SK-N-SH (cell line): Measurements from ENCODE around the gene IFIT1. TPM values are rescaled to one million over a fixed set of nuclear protein-coding genes. Genes with fewer than 3 reads are reported as not detected.
A peak's percentile ranks its signal among the peaks of the same experiment; 100 is the strongest.

Experiments used
- CTCF ChIA-PET: fragments of 300-600, 350-600 bp; formaldehyde crosslinking; extraction: SDS; loops from one replicate; lab custom pipeline; 2021; lab: Yijun Ruan, JAX
- POLR2A ChIA-PET: fragments of 350-600 bp; sonication (Branson Sonifier 250); formaldehyde crosslinking; extraction: SDS; loops from one replicate; lab custom pipeline; 2020; ENCODE audit warnings: antibody characterized with exemption, inconsistent platforms; lab: Yijun Ruan, JAX
- DNase-seq: peaks from one replicate; pipeline ENCODE4 v3.0.0; 2012
- H2AFZ ChIP-seq: fragments of 200-600 bp; sonication (generic); 2 replicates; pipeline ENCODE4 v1.8.1; 2016; ENCODE audit warnings: antibody characterized with exemption, mild to moderate bottlenecking, low read depth
- H3F3A ChIP-seq: fragments of 200-600 bp; sonication (generic); replicated peaks from 2 replicates; pipeline ENCODE3; 2016; ENCODE audit warnings: antibody characterized with exemption, mild to moderate bottlenecking; ENCODE audit not compliant: insufficient read depth
- H3K27ac ChIP-seq, 2 experiments: fragments of 200-500 bp in 1 of 2; fragments of 200-600 bp in 1 of 2; sonication (Bioruptor generic) in 1 of 2; sonication (generic), shearing (Covaris generic) in 1 of 2; 2 replicates each; pipeline versions ENCODE4 v1.5.1 to v1.6.1; 2014 to 2016; ENCODE audit warnings: low read depth in 2 of 2, inconsistent platforms in 1 of 2, low read length in 1 of 2, mild to moderate bottlenecking in 1 of 2, mixed read lengths in 1 of 2
- H3K27me3 ChIP-seq: fragments of 200-600 bp; sonication (generic), shearing (Covaris generic); 2 replicates; pipeline ENCODE4 v1.6.1; 2016; ENCODE audit warnings: mixed run types; ENCODE audit not compliant: insufficient read depth
- H3K36me3 ChIP-seq, 2 experiments: fragments of 200-500 bp in 1 of 2; fragments of 200-600 bp in 1 of 2; sonication (Bioruptor generic) in 1 of 2; sonication (generic) in 1 of 2; replicated peaks in 1 of 2; 2 replicates each; pipeline versions ENCODE3 to v1.5.1; 2014 to 2016; ENCODE audit warnings: low read length in 1 of 2, mild to moderate bottlenecking in 1 of 2; ENCODE audit not compliant: insufficient read depth in 2 of 2, control insufficient read depth in 1 of 2
- H3K4me1 ChIP-seq, 2 experiments: fragments of 200-500 bp in 1 of 2; fragments of 200-600 bp in 1 of 2; sonication (Bioruptor generic) in 1 of 2; sonication (generic), shearing (Covaris generic) in 1 of 2; 2 replicates each; pipeline versions ENCODE4 v1.5.1 to v1.6.1; 2014 to 2016; ENCODE audit warnings: low read depth in 1 of 2, low read length in 1 of 2, mixed run types in 1 of 2; ENCODE audit not compliant: insufficient read depth in 2 of 2, control insufficient read depth in 1 of 2
- H3K4me2 ChIP-seq: fragments of 200-600 bp; sonication (generic), shearing (Covaris generic); 2 replicates; pipeline ENCODE4 v1.6.1; 2017; ENCODE audit warnings: mixed run types
- H3K4me3 ChIP-seq, 2 experiments: fragments of 200-500 bp in 1 of 2; fragments of 200-600 bp in 1 of 2; sonication (Bioruptor generic) in 1 of 2; sonication (generic), shearing (Covaris generic) in 1 of 2; 2 replicates each; pipeline versions ENCODE4 v1.5.1 to v1.8.1; 2014 to 2016; ENCODE audit warnings: low read depth in 2 of 2, inconsistent platforms in 1 of 2, low read length in 1 of 2, mild to moderate bottlenecking in 1 of 2, mixed read lengths in 1 of 2, moderate library complexity in 1 of 2
- H3K79me2 ChIP-seq: fragments of 200-600 bp; sonication (generic); 2 replicates; pipeline ENCODE4 v1.8.1; 2017; ENCODE audit warnings: mild to moderate bottlenecking; ENCODE audit not compliant: insufficient read depth
- H3K9ac ChIP-seq: fragments of 200-600 bp; sonication (generic); 2 replicates; pipeline ENCODE4 v1.6.1; 2017; ENCODE audit warnings: mixed run types
- H3K9me2 ChIP-seq: fragments of 200-600 bp; sonication (generic); 2 replicates; pipeline ENCODE4 v1.6.1; 2017; ENCODE audit warnings: mixed run types
- H3K9me3 ChIP-seq: fragments of 200-600 bp; sonication (generic); 2 replicates; pipeline ENCODE4 v1.6.1; 2017; ENCODE audit warnings: mixed run types, mild to moderate bottlenecking, moderate library complexity
- H4K20me1 ChIP-seq: fragments of 200-600 bp; sonication (generic); 2 replicates; pipeline ENCODE4 v1.6.1; 2017; ENCODE audit warnings: mild to moderate bottlenecking, mixed run types; ENCODE audit not compliant: insufficient read depth
- CHD2 ChIP-seq: fragments of 150-350 bp; IDR thresholded peaks from 2 replicates; pipeline ENCODE4 v1.6.1; 2018; ENCODE audit warnings: low read length; ENCODE audit not compliant: partially characterized antibody
- EP300 ChIP-seq, 2 experiments: IDR thresholded peaks; 2 replicates each; pipeline versions ENCODE4 v1.4.0 to v1.6.1; 2012; ENCODE audit warnings: borderline replicate concordance in 1 of 2, low read depth in 1 of 2, low read length in 1 of 2
- EZH2phosphoT487 ChIP-seq: fragments of 200-600 bp; sonication (generic); IDR thresholded peaks from 2 replicates; pipeline ENCODE4 v1.6.1; 2017; ENCODE audit warnings: low read depth, mixed run types, mild to moderate bottlenecking, antibody characterized with exemption, moderate library complexity, borderline replicate concordance
- FOXJ3 ChIP-seq: sonication (generic); formaldehyde crosslinking; IDR thresholded peaks from 2 replicates; pipeline ENCODE4 v1.5.1; 2020; ENCODE audit warnings: mild to moderate bottlenecking, missing genetic modification reagents
- FOXM1 ChIP-seq: IDR thresholded peaks from 2 replicates; pipeline ENCODE4 v1.4.0; 2012; ENCODE audit warnings: low read depth, mild to moderate bottlenecking
- GABPA ChIP-seq: IDR thresholded peaks from 2 replicates; pipeline ENCODE4 v1.4.0; 2012; ENCODE audit warnings: low read depth, mild to moderate bottlenecking
- GATA2 ChIP-seq: sonication (generic); formaldehyde crosslinking; IDR thresholded peaks from 2 replicates; pipeline ENCODE4 v1.5.0; 2020; ENCODE audit warnings: mild to moderate bottlenecking, missing genetic modification reagents
- JUND ChIP-seq: IDR thresholded peaks from 2 replicates; pipeline ENCODE4 v1.4.0; 2012
- MEF2A ChIP-seq: IDR thresholded peaks from 2 replicates; pipeline ENCODE4 v1.4.0; 2012; ENCODE audit warnings: low read depth, borderline replicate concordance
- MXI1 ChIP-seq: IDR thresholded peaks from 2 replicates; pipeline ENCODE4 v1.6.1; 2012; ENCODE audit warnings: mild to moderate bottlenecking, low read depth, low read length, improper control_type of control experiment
- NFIC ChIP-seq: IDR thresholded peaks from 2 replicates; pipeline ENCODE4 v1.4.0; 2012; ENCODE audit warnings: borderline replicate concordance
- POLR2AphosphoS5 ChIP-seq: IDR thresholded peaks from 2 replicates; pipeline ENCODE4 v1.6.1; 2012; ENCODE audit warnings: low read depth, low read length
- RCOR1 ChIP-seq: fragments of 150-350 bp; IDR thresholded peaks from 2 replicates; pipeline ENCODE4 v1.6.1; 2017; ENCODE audit warnings: antibody characterized with exemption, low read length
- RFX5 ChIP-seq: IDR thresholded peaks from 2 replicates; pipeline ENCODE4 v1.6.1; 2012; ENCODE audit warnings: mild to moderate bottlenecking, improper control_type of control experiment, low read length
- RXRA ChIP-seq: IDR thresholded peaks from 2 replicates; pipeline ENCODE4 v1.4.0; 2012; ENCODE audit warnings: low read depth, mild to moderate bottlenecking, borderline replicate concordance
- SIN3A ChIP-seq: IDR thresholded peaks from 2 replicates; pipeline ENCODE4 v1.6.1; 2012; ENCODE audit warnings: low read depth, mild to moderate bottlenecking, low read length, moderate library complexity, borderline replicate concordance
- SMC3 ChIP-seq: IDR thresholded peaks from 2 replicates; pipeline ENCODE4 v1.6.1; 2012; ENCODE audit warnings: low read depth, low read length, improper control_type of control experiment
- TAF1 ChIP-seq: IDR thresholded peaks from 2 replicates; pipeline ENCODE4 v1.6.1; 2012; ENCODE audit warnings: low read depth, mild to moderate bottlenecking, low read length, moderate library complexity, borderline replicate concordance
- TCF12 ChIP-seq: IDR thresholded peaks from 2 replicates; pipeline ENCODE4 v1.4.0; 2012
- TEAD4 ChIP-seq: IDR thresholded peaks from 2 replicates; pipeline ENCODE4 v1.4.0; 2012; ENCODE audit warnings: mild to moderate bottlenecking, borderline replicate concordance; ENCODE audit not compliant: insufficient read depth
- YY1 ChIP-seq: IDR thresholded peaks from 2 replicates; pipeline ENCODE4 v1.4.0; 2012; ENCODE audit warnings: low read depth, mild to moderate bottlenecking
- WGBS: methylation state at CpG from one replicate; pipeline ENCODE4 v1.1.6; 2017; ENCODE audit warnings: low lambda C conversion rate; 5-methylcytosine and 5-hydroxymethylcytosine counted together
- polyA plus RNA-seq, 3 experiments: library from polyadenylated mRNA; depleted of rRNA; stranded (reverse); fragments of >200 nt; gene quantifications; 2 replicates each; pipeline ENCODE4 v1.2.3, GENCODE V29; 2012
- TF ChIP-seq, protein P1 (sequence below): IDR thresholded peaks from 2 replicates; pipeline ENCODE4 v1.4.0; 2012; ENCODE audit warnings: low read depth, borderline replicate concordance
- TF ChIP-seq, protein P2 (sequence below): IDR thresholded peaks from 2 replicates; pipeline ENCODE4; 2012
- TF ChIP-seq, protein P3 (sequence below): fragments of 200-600 bp; sonication (generic); IDR thresholded peaks from 2 replicates; pipeline ENCODE4 v1.6.1; 2017; ENCODE audit warnings: antibody characterized with exemption, mild to moderate bottlenecking, moderate library complexity
- TF ChIP-seq, protein P4 (sequence below): fragments of 150-350 bp; IDR thresholded peaks from 2 replicates; pipeline ENCODE4 v1.6.1; 2017; ENCODE audit warnings: antibody characterized with exemption, low read length, low read depth, borderline replicate concordance
- TF ChIP-seq, protein P5 (sequence below): IDR thresholded peaks from 2 replicates; pipeline ENCODE4 v1.6.1; 2012; ENCODE audit warnings: mild to moderate bottlenecking, low read depth, low read length, moderate library complexity

Gene IFIT1
- polyA plus RNA-seq, 1 of the 3 experiments (the other 2 are of a cell fraction) = 4.4 TPM

DNA sequence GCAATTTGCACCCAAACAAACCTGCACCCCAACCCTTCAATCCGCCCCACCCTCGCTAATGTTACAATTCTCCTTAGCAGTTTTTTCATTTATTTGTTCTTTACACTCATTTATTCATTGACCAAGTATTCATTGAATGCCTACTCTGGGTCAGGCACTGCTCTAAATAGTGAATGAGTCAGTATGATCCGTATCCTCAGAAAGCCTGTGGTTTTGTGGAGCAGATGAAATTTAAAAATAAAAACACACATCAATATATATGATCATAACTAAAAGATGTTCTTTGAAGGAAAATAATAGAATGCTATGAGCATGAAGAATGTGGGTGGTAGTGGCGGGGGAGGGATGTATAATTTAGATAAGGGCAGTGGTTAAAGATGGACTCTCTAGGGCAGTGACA, 35.2 kb downstream of the IFIT1 start:
- Histone ChIP-seq H3F3A (no peaks in the 10 kb centered on the region), H3K36me3 (no peaks in the 10 kb centered on the region), H3K4me3 (no peak overlapping the region), H3K9ac (peak overlapping the region; percentile 9; the same call in 1 of the 2 replicates), H3K9me2 (no peaks in the 10 kb centered on the region), H2AFZ (no peak overlapping the region), H3K4me1 (peaks cover 0 to 25% of the 10 kb centered on the region in 2 experiments; a peak in 3 of 4 replicates), H3K27me3 (no peaks in the 10 kb centered on the region), H3K9me3 (no peaks in the 10 kb centered on the region), H3K4me2 (peak overlapping the region; percentile 49), H3K27ac (peak overlapping the region in 1 of 2 experiments; percentile 57; a peak in 2 of 4 replicates), H3K79me2 (no peaks in the 10 kb centered on the region), H4K20me1 (no peaks in the 10 kb centered on the region)
- WGBS = 39% methylated on average over 4 of the region's 4 CpGs
- CTCF ChIA-PET = interaction anchor here (1.2 to 1.9 kb wide), 5 partner anchors 19 to 137 kb away, joined by 3 to 9 read pairs (median 5); no protein-coding TSS in a partner anchor
- POLR2A ChIA-PET = no interaction called here
- DNase-seq = no peak
- no peak for TF ChIP-seq GABPA
- TF ChIP-seq GATA2 = no peak
- TF ChIP-seq, protein P1, sequence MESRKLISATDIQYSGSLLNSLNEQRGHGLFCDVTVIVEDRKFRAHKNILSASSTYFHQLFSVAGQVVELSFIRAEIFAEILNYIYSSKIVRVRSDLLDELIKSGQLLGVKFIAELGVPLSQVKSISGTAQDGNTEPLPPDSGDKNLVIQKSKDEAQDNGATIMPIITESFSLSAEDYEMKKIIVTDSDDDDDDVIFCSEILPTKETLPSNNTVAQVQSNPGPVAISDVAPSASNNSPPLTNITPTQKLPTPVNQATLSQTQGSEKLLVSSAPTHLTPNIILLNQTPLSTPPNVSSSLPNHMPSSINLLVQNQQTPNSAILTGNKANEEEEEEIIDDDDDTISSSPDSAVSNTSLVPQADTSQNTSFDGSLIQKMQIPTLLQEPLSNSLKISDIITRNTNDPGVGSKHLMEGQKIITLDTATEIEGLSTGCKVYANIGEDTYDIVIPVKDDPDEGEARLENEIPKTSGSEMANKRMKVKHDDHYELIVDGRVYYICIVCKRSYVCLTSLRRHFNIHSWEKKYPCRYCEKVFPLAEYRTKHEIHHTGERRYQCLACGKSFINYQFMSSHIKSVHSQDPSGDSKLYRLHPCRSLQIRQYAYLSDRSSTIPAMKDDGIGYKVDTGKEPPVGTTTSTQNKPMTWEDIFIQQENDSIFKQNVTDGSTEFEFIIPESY = no peak
- TF ChIP-seq NFIC = peak; percentile 65
- TF ChIP-seq EZH2phosphoT487 = no peak
- TF ChIP-seq RXRA = peak; percentile 86
- no peak for TF ChIP-seq FOXJ3 (CRISPR knock-in tag)
- TF ChIP-seq, protein P2, sequence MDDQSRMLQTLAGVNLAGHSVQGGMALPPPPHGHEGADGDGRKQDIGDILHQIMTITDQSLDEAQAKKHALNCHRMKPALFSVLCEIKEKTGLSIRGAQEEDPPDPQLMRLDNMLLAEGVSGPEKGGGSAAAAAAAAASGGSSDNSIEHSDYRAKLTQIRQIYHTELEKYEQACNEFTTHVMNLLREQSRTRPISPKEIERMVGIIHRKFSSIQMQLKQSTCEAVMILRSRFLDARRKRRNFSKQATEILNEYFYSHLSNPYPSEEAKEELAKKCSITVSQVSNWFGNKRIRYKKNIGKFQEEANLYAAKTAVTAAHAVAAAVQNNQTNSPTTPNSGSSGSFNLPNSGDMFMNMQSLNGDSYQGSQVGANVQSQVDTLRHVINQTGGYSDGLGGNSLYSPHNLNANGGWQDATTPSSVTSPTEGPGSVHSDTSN = peak; percentile 50; the same call in 1 of the 2 replicates
- no peak for TF ChIP-seq RFX5
- no peak for TF ChIP-seq CHD2
- peak; percentile 79 for TF ChIP-seq TCF12
- peak; percentile 93 for TF ChIP-seq MEF2A
- no peak for TF ChIP-seq RCOR1
- 0 out of 2 replicates have a peak, but pooled peaks have one; percentile 26 for TF ChIP-seq FOXM1
- TF ChIP-seq JUND = peak; percentile 84
- TF ChIP-seq, protein P3, sequence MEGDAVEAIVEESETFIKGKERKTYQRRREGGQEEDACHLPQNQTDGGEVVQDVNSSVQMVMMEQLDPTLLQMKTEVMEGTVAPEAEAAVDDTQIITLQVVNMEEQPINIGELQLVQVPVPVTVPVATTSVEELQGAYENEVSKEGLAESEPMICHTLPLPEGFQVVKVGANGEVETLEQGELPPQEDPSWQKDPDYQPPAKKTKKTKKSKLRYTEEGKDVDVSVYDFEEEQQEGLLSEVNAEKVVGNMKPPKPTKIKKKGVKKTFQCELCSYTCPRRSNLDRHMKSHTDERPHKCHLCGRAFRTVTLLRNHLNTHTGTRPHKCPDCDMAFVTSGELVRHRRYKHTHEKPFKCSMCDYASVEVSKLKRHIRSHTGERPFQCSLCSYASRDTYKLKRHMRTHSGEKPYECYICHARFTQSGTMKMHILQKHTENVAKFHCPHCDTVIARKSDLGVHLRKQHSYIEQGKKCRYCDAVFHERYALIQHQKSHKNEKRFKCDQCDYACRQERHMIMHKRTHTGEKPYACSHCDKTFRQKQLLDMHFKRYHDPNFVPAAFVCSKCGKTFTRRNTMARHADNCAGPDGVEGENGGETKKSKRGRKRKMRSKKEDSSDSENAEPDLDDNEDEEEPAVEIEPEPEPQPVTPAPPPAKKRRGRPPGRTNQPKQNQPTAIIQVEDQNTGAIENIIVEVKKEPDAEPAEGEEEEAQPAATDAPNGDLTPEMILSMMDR = no peak
- TF ChIP-seq TAF1 = no peak
- no peak for TF ChIP-seq YY1
- no peak for TF ChIP-seq MXI1
- TF ChIP-seq TEAD4 = peak; percentile 78
- TF ChIP-seq, protein P4, sequence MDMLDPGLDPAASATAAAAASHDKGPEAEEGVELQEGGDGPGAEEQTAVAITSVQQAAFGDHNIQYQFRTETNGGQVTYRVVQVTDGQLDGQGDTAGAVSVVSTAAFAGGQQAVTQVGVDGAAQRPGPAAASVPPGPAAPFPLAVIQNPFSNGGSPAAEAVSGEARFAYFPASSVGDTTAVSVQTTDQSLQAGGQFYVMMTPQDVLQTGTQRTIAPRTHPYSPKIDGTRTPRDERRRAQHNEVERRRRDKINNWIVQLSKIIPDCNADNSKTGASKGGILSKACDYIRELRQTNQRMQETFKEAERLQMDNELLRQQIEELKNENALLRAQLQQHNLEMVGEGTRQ = no peak
- TF ChIP-seq SMC3 = no peak
- peak in 1 of 2 experiments; percentile 81; a peak in 2 of 4 replicates for TF ChIP-seq EP300 (IDR thresholded peaks at IDR 0.05; ENCODE audit: borderline replicate concordance in 1 of 2, low read depth in 1 of 2, low read length in 1 of 2)
- TF ChIP-seq, protein P5, sequence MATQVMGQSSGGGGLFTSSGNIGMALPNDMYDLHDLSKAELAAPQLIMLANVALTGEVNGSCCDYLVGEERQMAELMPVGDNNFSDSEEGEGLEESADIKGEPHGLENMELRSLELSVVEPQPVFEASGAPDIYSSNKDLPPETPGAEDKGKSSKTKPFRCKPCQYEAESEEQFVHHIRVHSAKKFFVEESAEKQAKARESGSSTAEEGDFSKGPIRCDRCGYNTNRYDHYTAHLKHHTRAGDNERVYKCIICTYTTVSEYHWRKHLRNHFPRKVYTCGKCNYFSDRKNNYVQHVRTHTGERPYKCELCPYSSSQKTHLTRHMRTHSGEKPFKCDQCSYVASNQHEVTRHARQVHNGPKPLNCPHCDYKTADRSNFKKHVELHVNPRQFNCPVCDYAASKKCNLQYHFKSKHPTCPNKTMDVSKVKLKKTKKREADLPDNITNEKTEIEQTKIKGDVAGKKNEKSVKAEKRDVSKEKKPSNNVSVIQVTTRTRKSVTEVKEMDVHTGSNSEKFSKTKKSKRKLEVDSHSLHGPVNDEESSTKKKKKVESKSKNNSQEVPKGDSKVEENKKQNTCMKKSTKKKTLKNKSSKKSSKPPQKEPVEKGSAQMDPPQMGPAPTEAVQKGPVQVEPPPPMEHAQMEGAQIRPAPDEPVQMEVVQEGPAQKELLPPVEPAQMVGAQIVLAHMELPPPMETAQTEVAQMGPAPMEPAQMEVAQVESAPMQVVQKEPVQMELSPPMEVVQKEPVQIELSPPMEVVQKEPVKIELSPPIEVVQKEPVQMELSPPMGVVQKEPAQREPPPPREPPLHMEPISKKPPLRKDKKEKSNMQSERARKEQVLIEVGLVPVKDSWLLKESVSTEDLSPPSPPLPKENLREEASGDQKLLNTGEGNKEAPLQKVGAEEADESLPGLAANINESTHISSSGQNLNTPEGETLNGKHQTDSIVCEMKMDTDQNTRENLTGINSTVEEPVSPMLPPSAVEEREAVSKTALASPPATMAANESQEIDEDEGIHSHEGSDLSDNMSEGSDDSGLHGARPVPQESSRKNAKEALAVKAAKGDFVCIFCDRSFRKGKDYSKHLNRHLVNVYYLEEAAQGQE = no peak
- TF ChIP-seq POLR2AphosphoS5 = no peak; the same call in 1 of the 2 replicates
- no peak for TF ChIP-seq SIN3A
